Panc1 (cell line): ENCODE data around the gene C4BPB. TPM values are rescaled to one million over a fixed set of nuclear protein-coding genes. Genes with fewer than 3 reads are reported as not detected.

ENCODE experiments used
- ATAC-seq: fragments of 200-7000 bp; cut with Tn5 transposase; 2 replicates; pipeline ENCODE4 v1.9.1; 2020; ENCODE audit warnings: mild to moderate bottlenecking, moderate library complexity
- BruUV-seq: library from RNA; stranded (reverse); fragments of 400-500 nt; replicated peaks from 2 replicates; lab custom pipeline; 2021; lab: Mats Ljungman, UMichigan
- CTCF ChIA-PET: fragments of 300-600 bp; sonication (Branson Sonifier 250); formaldehyde crosslinking; loops from one replicate; lab custom pipeline; 2022; ENCODE audit warnings: antibody characterized with exemption; lab: Charles Lee
- POLR2A ChIA-PET: fragments of 300-600 bp; sonication (Branson Sonifier 250); formaldehyde crosslinking; loops from one replicate; lab custom pipeline; 2022; ENCODE audit warnings: antibody characterized with exemption; lab: Charles Lee
- DNase-seq: peaks from one replicate; pipeline ENCODE4 v3.0.0-alpha.2; 2010; ENCODE audit warnings: low read depth, low spot score
- H3K27ac ChIP-seq: 2 replicates; pipeline ENCODE4 v1.5.1; 2011; ENCODE audit warnings: mild to moderate bottlenecking, low read length, inconsistent platforms
- H3K27me3 ChIP-seq: fragments of 200-500 bp; sonication (Bioruptor generic); 2 replicates; pipeline ENCODE4 v1.6.0; 2014; ENCODE audit warnings: low read length, inconsistent platforms; ENCODE audit not compliant: control insufficient read depth, insufficient read depth
- H3K36me3 ChIP-seq: fragments of 200-500 bp; sonication (Bioruptor generic); 2 replicates; pipeline ENCODE4 v1.5.1; 2014; ENCODE audit warnings: inconsistent platforms, mild to moderate bottlenecking, low read length, moderate library complexity; ENCODE audit not compliant: control insufficient read depth, insufficient read depth
- H3K4me1 ChIP-seq: 2 replicates; pipeline ENCODE4 v1.5.1; 2011; ENCODE audit warnings: inconsistent platforms, mild to moderate bottlenecking, low read length, moderate library complexity; ENCODE audit not compliant: control insufficient read depth, insufficient read depth
- H3K4me3 ChIP-seq, 2 experiments: 2 replicates each; pipeline ENCODE4 v1.5.1; 2011 to 2012; ENCODE audit warnings: low read depth in 2 of 2, low read length in 2 of 2, mild to moderate bottlenecking in 2 of 2, inconsistent platforms in 1 of 2, moderate library complexity in 1 of 2
- H3K9me3 ChIP-seq: fragments of 200-500 bp; sonication (Bioruptor generic); 2 replicates; pipeline ENCODE4 v1.5.1; 2014; ENCODE audit warnings: low read depth, mild to moderate bottlenecking, inconsistent platforms, low read length, moderate library complexity; ENCODE audit not compliant: control insufficient read depth, insufficient read depth
- POLR2AphosphoS5 ChIP-seq: IDR thresholded peaks from 2 replicates; pipeline ENCODE4 v1.6.1; 2012; ENCODE audit warnings: mild to moderate bottlenecking, low read depth, low read length, moderate library complexity
- REST ChIP-seq, 2 experiments: IDR thresholded peaks; 2 replicates each; pipeline ENCODE4 v1.6.1; 2011 to 2012; ENCODE audit warnings: low read depth in 2 of 2, control low read depth in 1 of 2, low read length in 1 of 2, mild to moderate bottlenecking in 1 of 2, moderate library complexity in 1 of 2; ENCODE audit not compliant: insufficient read depth in 1 of 2
- SIN3A ChIP-seq: IDR thresholded peaks from 2 replicates; pipeline ENCODE4 v1.6.1; 2012; ENCODE audit warnings: low read depth, mild to moderate bottlenecking, low read length, moderate library complexity, borderline replicate concordance; ENCODE audit not compliant: insufficient read depth
- TCF7L2 ChIP-seq: IDR thresholded peaks from 2 replicates; pipeline ENCODE4 v1.6.1; 2011; ENCODE audit warnings: mild to moderate bottlenecking, low read depth, low read length, inconsistent platforms
- in situ Hi-C: cut with HindIII; loops from 2 replicates; pipeline ENCODE4 v1.10.0; 2016; ENCODE audit warnings: low sequenced_read_pairs, low pct_unique_long_range_greater_than_20kb
- intact Hi-C: fragments of 100-400 bp; cut with micrococcal nuclease; formaldehyde crosslinking; loops from one replicate; pipeline ENCODE4 v1.10.0; 2022; ENCODE audit not compliant: unreplicated experiment
- total RNA-seq: library from RNA; stranded (reverse); gene quantifications from one replicate; pipeline ENCODE4 v1.2.1, GENCODE V29; 2021; ENCODE audit not compliant: unreplicated experiment
- TF ChIP-seq, protein P1 (sequence below): fragments of 450-650 bp; IDR thresholded peaks from 2 replicates; pipeline ENCODE4 v1.5.1; 2017; ENCODE audit warnings: mild to moderate bottlenecking

Gene C4BPB
- total RNA-seq, 1 experiment from 2014 or later, result 0.62 TPM

GRCh38 chr1:207073906-207074820 lies 14.5 kb upstream of the C4BPB start:
- Histone ChIP-seq H3K4me1 (no peaks in the 10 kb centered on the region), H3K9me3 (no peaks in the 10 kb centered on the region), H3K36me3 (no peaks in the 10 kb centered on the region; the same call in none of the 2 replicates), H3K27ac (no peak overlapping the region), H3K4me3 (no peak overlapping the region), H3K27me3 (no peaks in the 10 kb centered on the region)
- in situ Hi-C loops, result no loop called here
- BruUV-seq, result no TSS peak
- DNase-seq (no peak), ATAC-seq (no peak)
- TF ChIP-seq SIN3A (no peak), REST (IDR thresholded peaks at IDR 0.05; ENCODE audit: insufficient read depth in 1 of 2, low read depth in 2 of 2, low read length in 1 of 2) (peak in 1 of 2 experiments; percentile 38; a peak in 1 of 4 replicates)
- POLR2A ChIA-PET, result no interaction called here
- CTCF ChIA-PET, result no interaction called here
- intact Hi-C loops, result no loop called here

- intact Hi-C loops, result no loop called here
- Histone ChIP-seq H3K36me3 (peaks cover 2% of the 10 kb centered on the region), H3K4me1 (no peaks in the 10 kb centered on the region), H3K9me3 (no peaks in the 10 kb centered on the region), H3K27ac (no peak overlapping the region), H3K4me3 (no peak overlapping the region), H3K27me3 (no peaks in the 10 kb centered on the region)
- no peak for TF ChIP-seq SIN3A
- TF ChIP-seq TCF7L2, result no peak
- no peak for TF ChIP-seq POLR2AphosphoS5
- TF ChIP-seq REST (IDR thresholded peaks at IDR 0.05; ENCODE audit: insufficient read depth in 1 of 2, low read depth in 2 of 2, low read length in 1 of 2), result no peak
- TF ChIP-seq, protein P1, sequence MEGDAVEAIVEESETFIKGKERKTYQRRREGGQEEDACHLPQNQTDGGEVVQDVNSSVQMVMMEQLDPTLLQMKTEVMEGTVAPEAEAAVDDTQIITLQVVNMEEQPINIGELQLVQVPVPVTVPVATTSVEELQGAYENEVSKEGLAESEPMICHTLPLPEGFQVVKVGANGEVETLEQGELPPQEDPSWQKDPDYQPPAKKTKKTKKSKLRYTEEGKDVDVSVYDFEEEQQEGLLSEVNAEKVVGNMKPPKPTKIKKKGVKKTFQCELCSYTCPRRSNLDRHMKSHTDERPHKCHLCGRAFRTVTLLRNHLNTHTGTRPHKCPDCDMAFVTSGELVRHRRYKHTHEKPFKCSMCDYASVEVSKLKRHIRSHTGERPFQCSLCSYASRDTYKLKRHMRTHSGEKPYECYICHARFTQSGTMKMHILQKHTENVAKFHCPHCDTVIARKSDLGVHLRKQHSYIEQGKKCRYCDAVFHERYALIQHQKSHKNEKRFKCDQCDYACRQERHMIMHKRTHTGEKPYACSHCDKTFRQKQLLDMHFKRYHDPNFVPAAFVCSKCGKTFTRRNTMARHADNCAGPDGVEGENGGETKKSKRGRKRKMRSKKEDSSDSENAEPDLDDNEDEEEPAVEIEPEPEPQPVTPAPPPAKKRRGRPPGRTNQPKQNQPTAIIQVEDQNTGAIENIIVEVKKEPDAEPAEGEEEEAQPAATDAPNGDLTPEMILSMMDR, result no peak
- BruUV-seq, result no TSS peak
- in situ Hi-C loops, result no loop called here
- no peak for DNase-seq
- no peak for ATAC-seq
- POLR2A ChIA-PET, result no interaction called here
- CTCF ChIA-PET, result interaction anchor here (0.7 kb wide), 2 partner anchors 329 to 597 kb away, joined by 3 to 6 read pairs; no protein-coding TSS in a partner anchor
Observed at GRCh38 chr1:207076181-207076955, 12.3 kb upstream of the C4BPB start.
